Measurements from ENCODE around the gene SETDB1. TPM values are rescaled to one million over a fixed set of nuclear protein-coding genes. Genes with fewer than 3 reads are reported as not detected.

Gene SETDB1
- total and polyA plus RNA-seq, 2 experiments from 2014 or later, result 12.9 to 33.7 TPM

GRCh38 chr1:150997949-150998348, 71.8 kb downstream of the SETDB1 start:
- no peaks in the 10 kb centered on the region for H3K36me3 ChIP-seq (replicated peaks; ENCODE audit: insufficient read depth, low read depth)

GRCh38 chr1:150999051-150999674, 73.0 kb downstream of the SETDB1 start:
- Histone ChIP-seq H3K79me2 (peaks cover 18% of the 10 kb centered on the region), H3K27me3 (no peaks in the 10 kb centered on the region), H3K4me3 (no peak overlapping the region), H3K4me2 (no peak overlapping the region), H3K4me1 (ENCODE audit: insufficient read depth) (peaks cover 18% of the 10 kb centered on the region), H3K9me3 (ENCODE audit: low read depth) (no peaks in the 10 kb centered on the region), H3K9me2 (replicated peaks; ENCODE audit: insufficient read depth) (no peaks in the 10 kb centered on the region), H3K36me3 (replicated peaks; ENCODE audit: insufficient read depth, low read depth) (no peaks in the 10 kb centered on the region), H3K27ac (no peak overlapping the region), H2AFZ (no peak overlapping the region), H4K20me1 (ENCODE audit: insufficient read depth, poor library complexity, severe bottlenecking) (no peaks in the 10 kb centered on the region)
- DNase-seq (ENCODE audit: low spot score), result no peak
- WGBS (ENCODE audit: low lambda C conversion rate, missing lambda C conversion rate), result 92% methylated on average over 17 of the region's 17 CpGs
- no peak for TF ChIP-seq CTCF (IDR thresholded peaks at IDR 0.05; ENCODE audit: poor library complexity)
- no peak for TF ChIP-seq EZH2phosphoT487 (IDR thresholded peaks at IDR 0.05; ENCODE audit: low read depth, severe bottlenecking, unreplicated experiment)
- TF ChIP-seq EZH2 (IDR thresholded peaks at IDR 0.05; ENCODE audit: borderline replicate concordance), result no peak

More at GRCh38 chr1:150997949-150998348, 71.8 kb downstream of the SETDB1 start:
- 63% methylated on average over 5 of the region's 5 CpGs for WGBS (ENCODE audit: low lambda C conversion rate, missing lambda C conversion rate)
- Histone ChIP-seq H3K9me2 (replicated peaks; ENCODE audit: insufficient read depth) (no peaks in the 10 kb centered on the region), H3K79me2 (peaks cover 5% of the 10 kb centered on the region), H3K27ac (no peak overlapping the region), H3K9me3 (ENCODE audit: low read depth) (no peaks in the 10 kb centered on the region), H2AFZ (no peak overlapping the region), H3K4me3 (no peak overlapping the region), H4K20me1 (ENCODE audit: insufficient read depth, poor library complexity, severe bottlenecking) (no peaks in the 10 kb centered on the region), H3K27me3 (no peaks in the 10 kb centered on the region), H3K4me1 (ENCODE audit: insufficient read depth) (peaks cover 6% of the 10 kb centered on the region), H3K4me2 (no peak overlapping the region)
- DNase-seq (ENCODE audit: low spot score), result no peak
- TF ChIP-seq EZH2 (IDR thresholded peaks at IDR 0.05; ENCODE audit: borderline replicate concordance), result no peak
- TF ChIP-seq EZH2phosphoT487 (IDR thresholded peaks at IDR 0.05; ENCODE audit: low read depth, severe bottlenecking, unreplicated experiment), result no peak
- no peak for TF ChIP-seq CTCF (IDR thresholded peaks at IDR 0.05; ENCODE audit: poor library complexity)

- H3K4me1 ChIP-seq (ENCODE audit: insufficient read depth), result peaks cover 24% of the 10 kb centered on the region
- no peak overlapping the region for H3K27ac ChIP-seq
- H3K4me2 ChIP-seq, result no peak overlapping the region
Observed at GRCh38 chr1:150999926-151000325, 73.8 kb downstream of the SETDB1 start.

More at GRCh38 chr1:150999926-151000325, 73.8 kb downstream of the SETDB1 start:
- no peak for TF ChIP-seq EZH2 (IDR thresholded peaks at IDR 0.05; ENCODE audit: borderline replicate concordance)
- TF ChIP-seq CTCF (IDR thresholded peaks at IDR 0.05; ENCODE audit: poor library complexity), result no peak
- TF ChIP-seq EZH2phosphoT487 (IDR thresholded peaks at IDR 0.05; ENCODE audit: low read depth, severe bottlenecking, unreplicated experiment), result no peak
- 98% methylated on average over 2 of the region's 2 CpGs for WGBS (ENCODE audit: low lambda C conversion rate, missing lambda C conversion rate)
- H3K79me2 ChIP-seq, result peaks cover 25% of the 10 kb centered on the region
- DNase-seq (ENCODE audit: low spot score), result no peak
- H3K9me3 ChIP-seq (ENCODE audit: low read depth), result no peaks in the 10 kb centered on the region
- H3K27me3 ChIP-seq, result no peaks in the 10 kb centered on the region
- no peak overlapping the region for H2AFZ ChIP-seq
- H3K4me3 ChIP-seq, result no peak overlapping the region
- H4K20me1 ChIP-seq (ENCODE audit: insufficient read depth, poor library complexity, severe bottlenecking), result no peaks in the 10 kb centered on the region
- H3K36me3 ChIP-seq (replicated peaks; ENCODE audit: insufficient read depth, low read depth), result no peaks in the 10 kb centered on the region
- H3K9me2 ChIP-seq (replicated peaks; ENCODE audit: insufficient read depth), result no peaks in the 10 kb centered on the region
